GM18907 (cell line): Measurements from ENCODE around the gene MUC5AC.
"Not testable (repeated sequence)": the region's sequence is repeated elsewhere in the genome, so short reads cannot be mapped to it uniquely, and the experiment has no call there.

Experiments
- ATAC-seq: cut with Tn5 transposase; IDR thresholded peaks from one replicate; pipeline ENCODE4 v1.9.1; 2021; ENCODE audit warnings: mild to moderate bottlenecking, moderate library complexity; ENCODE audit not compliant: unreplicated experiment

The MUC5AC gene

GRCh38 chr11:1162491-1163311 is 4.9 kb downstream of the MUC5AC start:
- ATAC-seq: no peak

DNA sequence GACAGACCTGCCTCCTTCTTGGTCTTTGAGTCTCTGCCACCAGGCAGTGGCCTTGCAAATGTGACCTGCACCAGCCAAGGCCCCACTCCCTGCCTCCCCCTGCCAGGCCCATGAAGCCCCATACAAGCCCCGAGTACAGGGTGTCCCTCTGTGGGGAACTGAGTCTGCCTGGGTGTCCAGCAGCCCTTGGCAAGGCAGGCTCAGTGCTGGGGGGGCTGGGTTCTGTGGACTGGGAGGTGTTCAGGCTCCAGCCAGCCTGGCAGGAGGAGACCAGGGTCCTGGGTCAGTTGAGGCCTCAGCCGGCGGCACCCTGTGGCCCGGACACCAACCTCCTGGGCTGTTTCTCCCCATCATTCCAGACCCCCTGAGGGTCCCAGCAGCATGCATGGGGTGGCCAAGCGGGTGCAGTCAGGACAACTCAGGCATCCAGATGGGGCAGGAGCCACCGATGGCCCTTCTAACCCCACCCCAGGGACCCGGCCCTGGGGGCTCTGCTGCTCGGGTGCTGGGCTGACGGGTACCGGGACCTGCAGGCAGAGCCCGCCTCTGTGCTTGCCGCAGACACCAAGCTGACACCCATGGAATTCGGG is 5.7 kb downstream of the MUC5AC start:
- no peak for ATAC-seq

DNA sequence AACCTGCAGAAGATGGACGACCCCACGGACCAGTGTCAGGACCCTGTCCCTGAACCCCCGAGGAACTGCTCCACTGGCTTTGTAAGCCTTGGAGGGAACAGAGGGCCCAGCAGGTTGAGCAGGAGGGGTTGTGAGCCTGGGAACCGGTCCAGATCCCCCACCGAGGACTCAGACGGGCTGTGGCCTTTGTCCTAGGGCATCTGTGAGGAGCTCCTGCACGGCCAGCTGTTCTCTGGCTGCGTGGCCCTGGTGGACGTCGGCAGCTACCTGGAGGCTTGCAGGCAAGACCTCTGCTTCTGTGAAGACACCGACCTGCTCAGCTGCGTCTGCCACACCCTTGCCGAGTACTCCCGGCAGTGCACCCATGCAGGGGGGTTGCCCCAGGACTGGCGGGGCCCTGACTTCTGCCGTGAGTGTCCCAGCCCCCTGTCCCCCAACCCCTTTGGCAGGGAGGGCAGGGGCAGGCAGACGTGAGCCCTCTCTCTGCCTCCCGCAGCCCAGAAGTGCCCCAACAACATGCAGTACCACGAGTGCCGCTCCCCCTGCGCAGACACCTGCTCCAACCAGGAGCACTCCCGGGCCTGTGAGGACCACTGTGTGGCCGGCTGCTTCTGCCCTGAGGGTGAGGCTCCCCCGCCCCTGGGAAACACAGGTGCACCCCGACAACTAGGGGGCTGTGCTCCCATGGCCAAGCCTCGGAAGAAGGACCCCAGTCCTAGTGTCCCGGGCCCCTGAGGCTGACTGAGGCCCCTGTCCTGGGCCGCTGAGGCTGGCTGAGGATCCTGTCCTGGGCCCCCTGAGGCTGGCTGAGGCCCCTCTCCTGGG is 6.4 kb downstream of the MUC5AC start:
- ATAC-seq: no peak

DNA sequence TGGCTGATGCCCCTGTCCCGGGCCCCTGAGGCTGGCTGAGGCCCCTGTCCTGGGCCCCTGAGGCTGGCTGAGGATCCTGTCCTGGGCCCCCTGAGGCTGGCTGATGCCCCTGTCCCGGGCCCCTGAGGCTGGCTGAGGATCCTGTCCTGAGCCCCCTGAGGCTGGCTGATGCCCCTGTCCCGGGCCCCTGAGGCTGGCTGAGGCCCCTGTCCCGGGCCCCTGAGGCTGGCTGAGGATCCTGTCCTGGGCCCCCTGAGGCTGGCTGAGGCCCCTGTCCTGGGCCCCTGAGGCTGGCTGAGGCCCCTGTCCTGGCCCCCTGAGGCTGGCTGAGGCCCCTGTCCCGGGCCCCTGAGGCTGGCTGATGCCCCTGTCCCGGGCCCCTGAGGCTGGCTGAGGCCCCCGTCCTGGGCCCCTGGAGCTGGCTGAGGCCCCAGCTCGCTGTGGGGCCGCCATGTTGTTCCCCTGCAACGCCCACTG is 7.1 kb downstream of the MUC5AC start:
- ATAC-seq: not testable (repeated sequence)

GRCh38 chr11:1165256-1166041 is 7.7 kb downstream of the MUC5AC start:
- ATAC-seq: no peak

- ATAC-seq: no peak
These were observed 9.5 kb downstream of the MUC5AC start for GRCh38 chr11:1167256-1167655.

GRCh38 chr11:1167751-1168231 is 10.0 kb downstream of the MUC5AC start:
- ATAC-seq: no peak

GRCh38 chr11:1168256-1168655 is 10.5 kb downstream of the MUC5AC start:
- ATAC-seq: no peak

- no peak for ATAC-seq
These were observed 11.0 kb downstream of the MUC5AC start for GRCh38 chr11:1168721-1169161.

DNA sequence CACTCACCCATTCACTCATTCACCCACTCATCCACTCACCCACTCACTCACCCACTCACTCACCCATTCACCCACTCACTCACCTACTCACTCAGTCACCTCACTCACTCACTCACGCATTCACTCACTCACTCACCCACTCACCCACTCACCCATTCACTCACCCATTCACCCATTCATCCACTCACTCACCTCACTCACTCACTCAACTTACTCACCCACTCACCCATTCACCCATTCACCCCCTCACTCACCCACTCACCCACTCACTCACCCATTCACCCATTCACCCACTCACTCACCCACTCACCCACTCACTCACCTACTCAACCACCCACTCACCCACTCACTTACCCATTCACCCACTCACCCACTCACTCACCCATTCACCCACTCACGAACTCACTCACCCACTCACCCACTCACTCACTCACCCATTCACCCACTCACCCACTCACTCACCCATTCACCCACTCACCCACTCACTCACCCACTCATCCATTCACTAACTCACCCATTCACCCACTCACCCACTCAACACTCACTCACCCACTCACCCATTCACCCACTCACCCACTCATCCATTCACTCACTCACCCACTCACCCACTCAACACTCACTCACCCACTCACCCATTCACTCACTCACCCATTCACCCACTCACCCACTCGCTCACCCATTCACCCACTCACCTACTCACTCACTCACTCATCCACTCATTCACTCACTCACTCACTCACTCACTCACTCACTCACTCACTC is 13.7 kb downstream of the MUC5AC start:
- ATAC-seq: no peak

DNA sequence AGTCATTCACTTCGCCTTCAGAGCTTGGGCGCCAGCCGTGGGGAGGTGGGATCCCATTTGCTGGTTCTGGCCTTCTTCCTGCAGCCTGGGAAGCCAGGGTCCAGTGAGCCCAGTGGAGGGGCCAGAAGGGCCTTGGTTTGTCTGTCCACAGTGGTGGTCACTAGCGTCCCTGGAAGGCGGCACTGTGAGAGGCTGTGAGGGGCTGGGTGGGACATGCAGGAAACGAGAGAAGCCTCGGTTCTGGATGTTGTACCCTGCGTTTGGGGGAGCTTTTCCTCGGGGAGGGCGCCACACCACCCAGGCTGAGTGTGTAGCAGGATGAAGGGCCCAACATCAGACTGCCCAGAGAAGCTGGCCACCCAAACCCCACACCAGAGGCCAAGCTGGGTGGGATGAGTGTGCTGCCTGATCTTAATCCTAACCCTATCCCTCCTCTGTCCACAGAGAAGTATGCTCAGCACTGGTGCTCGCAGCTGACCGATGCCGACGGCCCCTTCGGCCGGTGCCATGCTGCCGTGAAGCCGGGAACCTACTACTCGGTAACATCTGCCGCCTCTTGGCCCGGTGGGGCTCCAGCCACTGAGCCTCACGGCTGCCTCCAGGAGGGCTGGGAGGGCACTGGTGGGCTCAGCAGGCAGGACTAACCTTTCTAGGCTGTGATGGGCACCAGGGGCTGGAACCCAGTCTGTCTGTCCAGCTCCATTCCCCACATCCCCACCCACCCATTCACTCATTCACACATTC is 14.4 kb downstream of the MUC5AC start:
- no peak for ATAC-seq

GRCh38 chr11:1172729-1173117 is 15.0 kb downstream of the MUC5AC start:
- no peak for ATAC-seq

- not testable (repeated sequence) for ATAC-seq
These were observed 15.6 kb downstream of the MUC5AC start for GRCh38 chr11:1173396-1173795.

- no peak for ATAC-seq
These were observed 17.0 kb downstream of the MUC5AC start for GRCh38 chr11:1174441-1175370.

GRCh38 chr11:1175461-1176223 is 17.9 kb downstream of the MUC5AC start:
- ATAC-seq: no peak

DNA sequence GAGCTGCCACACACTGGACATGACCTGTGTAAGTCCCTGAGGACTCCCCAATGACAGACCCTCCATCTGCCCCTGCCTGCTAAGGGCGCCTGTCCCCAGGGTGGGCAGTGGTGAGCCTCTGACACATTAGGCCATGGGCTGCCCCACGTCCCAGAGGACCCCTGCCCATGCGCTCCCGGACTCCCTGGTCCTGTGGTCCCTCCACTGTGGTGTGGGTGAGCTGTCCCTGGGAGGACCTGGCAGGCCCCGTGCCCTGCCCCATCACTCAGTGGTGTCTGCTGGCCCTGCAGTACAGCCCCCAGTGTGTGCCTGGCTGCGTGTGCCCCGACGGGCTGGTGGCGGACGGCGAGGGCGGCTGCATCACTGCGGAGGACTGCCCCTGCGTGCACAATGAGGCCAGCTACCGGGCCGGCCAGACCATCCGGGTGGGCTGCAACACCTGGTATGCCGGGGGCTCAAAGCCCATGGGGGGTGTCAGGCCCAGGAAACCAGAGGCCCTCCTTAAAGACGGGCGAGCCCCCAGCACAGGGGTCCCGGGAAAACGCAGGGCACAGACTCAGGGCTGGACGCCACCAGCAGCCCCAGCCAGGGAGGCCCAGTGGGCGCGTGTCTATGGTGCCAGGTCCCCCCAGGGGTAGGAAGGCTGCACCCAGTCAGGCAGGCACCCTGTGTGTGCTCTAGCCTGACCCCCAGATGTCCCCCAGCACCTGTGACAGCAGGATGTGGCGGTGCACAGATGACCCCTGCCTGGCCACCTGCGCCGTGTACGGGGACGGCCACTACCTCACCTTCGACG is 18.7 kb downstream of the MUC5AC start:
- no peak for ATAC-seq
